Measurements from ENCODE around the gene TBC1D22A. TPM values are rescaled to one million over a fixed set of nuclear protein-coding genes. Genes with fewer than 3 reads are reported as not detected.

Gene TBC1D22A
- total RNA-seq, 1 donor from 2014 or later = 14.0 TPM

- ATAC-seq (ENCODE audit: poor library complexity) (no peak), DNase-seq (peak; percentile 23)
- intact Hi-C loops (cut with DNase I) = no loop called here
These were observed 293.9 kb downstream of the TBC1D22A start for GRCh38 chr22:47056361-47056760.

GRCh38 chr22:47056776-47057470, 294.5 kb downstream of the TBC1D22A start:
- intact Hi-C loops (cut with DNase I) = no loop called here
- ATAC-seq (ENCODE audit: poor library complexity) = no peak
- peak; percentile 11 for DNase-seq

DNA sequence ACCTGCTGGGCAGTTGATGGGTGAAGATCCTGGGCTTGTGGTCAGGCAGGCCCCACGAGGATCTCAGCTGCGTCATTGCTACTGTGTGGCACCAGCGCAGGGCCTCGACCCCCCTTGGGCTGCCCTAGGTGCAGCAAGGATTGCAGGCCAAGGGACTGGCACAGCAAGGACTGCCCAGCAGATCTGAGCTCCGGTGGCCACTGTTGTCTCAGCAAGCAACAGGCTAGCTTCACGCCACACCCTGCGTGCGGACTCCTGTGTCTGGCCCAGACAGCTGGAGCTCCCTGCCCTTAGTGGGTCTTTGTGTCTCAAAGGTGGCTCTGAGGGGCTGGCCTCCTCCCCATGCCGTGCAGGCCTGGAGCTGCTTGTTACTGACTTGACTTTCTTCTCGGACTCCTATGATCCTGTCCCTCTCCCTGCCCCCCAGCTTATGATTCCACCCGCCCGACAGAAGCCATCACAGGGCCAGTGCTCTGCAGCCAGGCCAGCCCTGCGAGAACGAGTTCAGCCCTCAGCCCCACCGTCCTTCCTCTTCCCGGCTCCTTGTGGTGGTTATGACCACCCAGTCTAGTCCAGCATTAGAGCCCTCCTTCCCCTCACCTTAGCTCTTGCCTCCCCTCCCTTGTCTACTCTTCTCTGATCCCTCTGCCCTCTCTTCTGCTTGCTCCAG, 295.6 kb downstream of the TBC1D22A start:
- intact Hi-C loops (cut with DNase I) = no loop called here
- DNase-seq (peak; percentile 24), ATAC-seq (ENCODE audit: poor library complexity) (no peak)

DNA sequence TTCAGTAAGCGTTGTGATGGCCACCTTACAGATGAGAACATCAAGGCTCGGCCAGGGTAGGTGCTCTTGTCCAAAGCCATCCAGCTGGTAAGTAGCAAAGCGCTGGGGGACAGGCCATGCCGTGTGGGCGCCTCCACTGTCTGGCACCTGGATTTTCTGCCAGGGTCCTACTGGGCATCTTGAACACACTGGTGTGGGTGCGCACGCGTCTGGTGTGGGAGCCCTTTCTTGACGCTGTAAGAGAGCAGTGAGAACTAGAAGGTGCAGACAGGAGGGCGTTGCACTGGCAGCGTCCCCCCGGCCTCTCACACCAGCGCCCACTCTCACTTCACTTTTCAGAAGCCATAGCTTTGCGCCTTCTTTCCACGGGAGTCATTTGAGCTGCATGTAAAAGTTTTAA, 296.6 kb downstream of the TBC1D22A start:
- ATAC-seq (ENCODE audit: poor library complexity) (no peak), DNase-seq (peak; percentile 27)
- intact Hi-C loops (cut with DNase I) = no loop called here

- peak; percentile 13 for DNase-seq
- no peak for ATAC-seq (ENCODE audit: poor library complexity)
- intact Hi-C loops (cut with DNase I) = no loop called here
These were observed 297.3 kb downstream of the TBC1D22A start for GRCh38 chr22:47059701-47060161.

- DNase-seq = peak; percentile 2
- intact Hi-C loops (cut with DNase I) = no loop called here
- no peak for ATAC-seq (ENCODE audit: poor library complexity)
These were observed 298.3 kb downstream of the TBC1D22A start for GRCh38 chr22:47060718-47061117.

DNA sequence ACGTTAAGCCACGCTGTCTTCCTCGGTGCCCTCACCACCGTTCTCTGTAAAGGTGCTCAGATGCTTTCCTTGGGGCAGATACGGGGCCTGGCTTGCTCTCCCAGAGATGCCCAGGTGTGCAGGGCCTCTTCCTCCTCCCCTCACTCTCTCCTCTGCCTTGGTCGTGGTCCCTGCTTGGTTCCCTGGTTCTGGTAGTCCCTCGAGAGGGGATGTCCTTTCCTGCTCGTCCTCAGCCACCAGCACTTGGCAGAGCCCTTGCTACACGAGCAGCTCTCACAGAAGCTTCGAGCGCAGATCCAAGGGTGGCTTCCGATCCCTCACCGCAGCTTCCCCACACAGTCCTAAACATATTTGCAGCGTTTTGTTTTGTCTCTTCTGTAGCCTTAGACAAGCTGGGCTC, 298.8 kb downstream of the TBC1D22A start:
- intact Hi-C loops (cut with DNase I) = no loop called here
- ATAC-seq (ENCODE audit: poor library complexity) = no peak
- DNase-seq = peak; percentile 8

DNA sequence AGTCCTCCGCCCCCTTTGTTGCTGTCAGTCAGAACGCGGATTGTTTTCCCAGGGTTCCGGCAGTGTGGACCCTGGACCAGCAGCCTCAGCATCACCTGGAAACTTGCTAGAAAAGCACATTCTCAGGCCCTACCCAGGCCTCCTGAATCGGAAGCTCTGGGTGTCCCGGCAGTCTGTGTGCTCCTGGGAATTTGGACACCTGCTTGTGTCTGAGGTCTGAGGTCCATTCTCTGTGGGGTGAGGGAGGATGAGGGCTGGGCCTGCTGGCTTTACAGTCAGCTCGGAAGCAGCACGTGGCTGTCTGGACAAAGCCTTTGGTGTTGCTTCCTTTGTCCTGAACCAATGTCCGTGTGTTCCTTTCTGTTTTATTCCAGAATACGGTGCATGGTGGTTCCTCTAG, 299.7 kb downstream of the TBC1D22A start:
- no peak for ATAC-seq (ENCODE audit: poor library complexity)
- peak; percentile 6 for DNase-seq
- intact Hi-C loops (cut with DNase I) = no loop called here

DNA sequence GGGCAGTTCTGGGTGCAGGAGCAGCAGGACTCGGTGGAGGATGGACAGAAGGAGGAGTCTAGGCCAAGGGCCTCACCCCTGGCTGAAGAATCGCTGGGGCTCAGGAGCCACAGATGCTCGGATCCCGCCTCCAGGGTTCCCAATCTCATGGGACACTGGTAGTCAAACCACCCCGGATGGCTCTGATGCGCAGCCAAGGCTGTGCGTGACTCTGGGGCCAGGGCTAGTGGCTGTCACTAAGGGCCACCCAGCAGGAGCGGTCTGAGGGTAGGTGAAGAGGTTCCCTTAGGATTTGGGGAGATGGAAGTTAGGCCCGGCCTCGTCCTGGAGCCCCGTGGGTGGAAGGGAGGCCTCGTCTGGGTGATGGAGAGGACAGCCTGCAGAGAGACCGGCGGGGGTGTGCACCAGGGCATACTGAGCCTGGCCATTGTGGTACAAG, 300.6 kb downstream of the TBC1D22A start:
- ATAC-seq (ENCODE audit: poor library complexity) = no peak
- peak; percentile 23 for DNase-seq
- intact Hi-C loops (cut with DNase I) = no loop called here

DNA sequence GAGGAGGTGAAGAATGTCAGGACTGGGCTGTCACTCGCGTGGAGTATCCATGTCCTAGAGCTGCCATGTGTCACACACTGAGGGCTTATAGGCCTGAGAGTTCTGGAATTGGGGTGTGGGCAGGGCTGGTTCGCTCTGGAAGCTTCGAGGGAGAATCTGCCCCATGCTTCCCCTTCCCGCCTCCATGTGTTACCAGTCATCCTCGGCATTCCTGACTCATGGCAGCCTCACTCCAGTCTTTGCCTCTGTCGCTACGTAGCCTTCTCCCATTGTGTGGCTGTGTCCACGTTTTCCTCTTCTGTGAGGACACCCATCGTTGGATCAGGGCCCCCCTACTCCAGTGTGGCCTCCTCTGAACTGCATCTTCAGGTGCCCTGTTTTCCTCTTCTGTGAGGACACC, 301.2 kb downstream of the TBC1D22A start:
- ATAC-seq (ENCODE audit: poor library complexity) = no peak
- DNase-seq = no peak
- intact Hi-C loops (cut with DNase I) = no loop called here

- DNase-seq = peak; percentile 26
- intact Hi-C loops (cut with DNase I) = no loop called here
- no peak for ATAC-seq (ENCODE audit: poor library complexity)
These were observed 301.6 kb downstream of the TBC1D22A start for GRCh38 chr22:47064016-47064415.

- intact Hi-C loops (cut with DNase I) = no loop called here
- no peak for ATAC-seq (ENCODE audit: poor library complexity)
- DNase-seq = no peak
These were observed 302.0 kb downstream of the TBC1D22A start for GRCh38 chr22:47064416-47064815.

DNA sequence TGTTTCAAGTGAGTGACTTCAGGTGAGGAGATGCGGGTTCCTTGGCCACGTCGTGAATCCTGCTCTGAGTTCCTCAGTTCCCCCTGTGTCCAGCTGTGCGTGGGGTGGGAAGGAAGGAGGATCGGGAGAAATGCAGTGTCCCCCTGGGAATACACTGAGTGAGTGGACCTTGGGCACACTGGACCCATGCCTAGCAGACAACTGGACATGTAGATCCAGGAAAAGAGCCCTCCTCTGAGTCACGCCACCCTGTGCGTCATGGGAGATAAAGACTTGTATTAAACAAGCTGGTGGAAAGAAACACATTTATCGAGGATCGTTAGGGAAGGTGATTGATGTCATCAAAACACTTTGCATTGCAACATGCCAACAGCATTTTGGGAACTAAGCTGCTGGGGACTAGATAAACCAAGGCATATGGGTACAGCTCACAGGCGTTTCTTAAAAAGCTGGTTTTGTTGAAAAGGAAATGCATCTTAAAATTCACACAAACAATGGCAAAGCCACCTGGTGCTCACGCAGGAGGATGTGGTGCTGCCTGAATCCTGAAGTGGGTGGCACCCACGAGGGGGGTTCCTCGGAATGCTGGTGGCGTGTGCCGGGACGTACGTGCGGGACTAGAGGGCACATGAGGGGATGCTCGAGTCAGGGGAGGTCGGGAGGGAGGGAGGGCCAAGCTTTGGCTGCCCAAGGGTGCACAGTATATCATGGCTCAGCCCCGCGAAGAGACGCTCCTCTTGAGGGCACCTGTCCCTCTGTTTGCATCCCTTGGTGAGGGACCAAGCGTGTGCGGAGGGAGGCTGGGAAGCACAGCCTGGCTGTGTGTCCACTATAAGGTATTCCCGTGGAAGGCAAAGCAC, 303.5 kb downstream of the TBC1D22A start:
- ATAC-seq (ENCODE audit: poor library complexity) (no peak), DNase-seq (no peak)
- intact Hi-C loops (cut with DNase I) = no loop called here

- intact Hi-C loops (cut with DNase I) = no loop called here
- DNase-seq = no peak
- ATAC-seq (ENCODE audit: poor library complexity) = no peak
These were observed 304.1 kb downstream of the TBC1D22A start for GRCh38 chr22:47066616-47066905.

- DNase-seq = no peak
- ATAC-seq (ENCODE audit: poor library complexity) = no peak
- intact Hi-C loops (cut with DNase I) = no loop called here
These were observed 305.0 kb downstream of the TBC1D22A start for GRCh38 chr22:47067321-47067890.

DNA sequence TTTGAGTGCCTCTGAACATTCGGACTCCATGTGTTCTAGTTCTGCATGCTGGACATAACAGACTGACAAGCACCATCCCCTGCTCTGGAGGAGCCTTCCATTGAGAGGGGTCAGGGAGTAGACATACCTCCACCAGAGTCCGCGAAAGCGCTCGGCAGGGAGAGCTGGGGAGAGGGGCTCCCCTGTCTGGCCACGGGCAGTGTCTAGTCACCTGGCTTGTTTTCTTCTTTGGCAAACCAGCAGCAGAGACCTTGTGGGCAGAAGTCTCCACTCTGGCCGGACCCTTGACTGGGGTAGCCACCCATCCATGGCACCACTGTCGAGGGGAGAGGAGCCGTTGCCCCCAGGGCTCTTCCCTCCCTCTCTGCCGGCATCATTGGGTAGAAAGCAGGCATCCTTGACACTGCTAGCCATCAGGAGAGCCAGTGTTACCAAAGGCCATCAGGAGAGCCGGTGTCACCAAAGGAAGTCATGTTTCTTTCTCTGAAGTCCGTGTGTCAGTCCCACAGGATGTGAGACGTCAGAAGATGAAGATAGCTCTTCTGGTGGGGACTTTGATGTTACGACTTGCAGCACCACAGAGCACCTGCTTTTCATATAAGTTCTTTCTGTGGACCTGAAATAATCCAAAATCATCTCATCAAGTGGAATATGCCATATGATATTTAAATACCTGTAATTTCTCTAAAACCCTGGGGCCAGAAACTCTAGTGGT, 305.6 kb downstream of the TBC1D22A start:
- no peak for ATAC-seq (ENCODE audit: poor library complexity)
- DNase-seq = no peak
- intact Hi-C loops (cut with DNase I) = no loop called here

- ATAC-seq (ENCODE audit: poor library complexity) = no peak
- intact Hi-C loops (cut with DNase I) = no loop called here
These were observed 306.2 kb downstream of the TBC1D22A start for GRCh38 chr22:47068626-47068996.

GRCh38 chr22:47069270-47069669, 306.8 kb downstream of the TBC1D22A start:
- ATAC-seq (ENCODE audit: poor library complexity) = no peak
- intact Hi-C loops (cut with DNase I) = no loop called here
- no peak for DNase-seq

More at GRCh38 chr22:47068626-47068996, 306.2 kb downstream of the TBC1D22A start:
- DNase-seq = no peak
